NCI-H2171 treated with DMSO at 0.1 percent for 48 hours (cell line): ENCODE measurements around the gene CBX4.
A peak's percentile ranks its signal among the peaks of the same experiment; 100 is the strongest.
"Not testable (repeated sequence)": the region's sequence is repeated elsewhere in the genome, so short reads cannot be mapped to it uniquely, and the experiment has no call there.

ENCODE experiments used
- DNase-seq: peaks from one replicate; lab custom pipeline; 2025; lab: John Stamatoyannopoulos, UW

Gene CBX4

GRCh38 chr17:79859676-79860615, 20.7 kb upstream of the CBX4 start:
- DNase-seq = no peak

GRCh38 chr17:79857095-79857494, 17.9 kb upstream of the CBX4 start:
- no peak for DNase-seq

GRCh38 chr17:79855331-79856124, 16.3 kb upstream of the CBX4 start:
- no peak for DNase-seq

GRCh38 chr17:79854080-79855060, 15.1 kb upstream of the CBX4 start:
- no peak for DNase-seq

GRCh38 chr17:79853168-79853567, 13.9 kb upstream of the CBX4 start:
- DNase-seq = not testable (repeated sequence)

GRCh38 chr17:79852748-79853147, 13.5 kb upstream of the CBX4 start:
- DNase-seq = no peak

- DNase-seq = no peak
Observed at GRCh38 chr17:79851461-79851817, 12.2 kb upstream of the CBX4 start.

- DNase-seq = no peak
Observed at GRCh38 chr17:79850571-79851460, 11.6 kb upstream of the CBX4 start.

- no peak for DNase-seq
Observed at GRCh38 chr17:79849953-79850352, 10.7 kb upstream of the CBX4 start.

- no peak for DNase-seq
Observed at GRCh38 chr17:79848370-79848766, 9.1 kb upstream of the CBX4 start.

GRCh38 chr17:79847698-79848369, 8.6 kb upstream of the CBX4 start:
- no peak for DNase-seq

GRCh38 chr17:79845601-79845949, 6.3 kb upstream of the CBX4 start:
- DNase-seq = no peak

GRCh38 chr17:79844869-79845600, 5.8 kb upstream of the CBX4 start:
- peak; percentile 28 for DNase-seq

GRCh38 chr17:79843816-79844800, 4.9 kb upstream of the CBX4 start:
- peak; percentile 36 for DNase-seq

- no peak for DNase-seq
Observed at GRCh38 chr17:79843474-79843815, 4.2 kb upstream of the CBX4 start.

- peak; percentile 28 for DNase-seq
Observed at GRCh38 chr17:79842656-79843473, 3.6 kb upstream of the CBX4 start.

GRCh38 chr17:79842136-79842655, 3.0 kb upstream of the CBX4 start:
- DNase-seq = peak; percentile 40
